Activated CD8-positive, alpha-beta memory T cell treated with anti-CD3 and anti-CD28 coated beads, Interleukin-2, amount 50 U/mL, for 24 hours (primary cell): Measurements from ENCODE around the gene HNRNPCL2.
"Not testable (repeated sequence)": the region's sequence is repeated elsewhere in the genome, so short reads cannot be mapped to it uniquely, and the experiment has no call there.

ENCODE experiments used
- DNase-seq: peaks from one replicate; pipeline ENCODE4 v3.0.0-alpha.2; 2020; ENCODE audit errors: extremely low read depth

HNRNPCL2 gene

DNA sequence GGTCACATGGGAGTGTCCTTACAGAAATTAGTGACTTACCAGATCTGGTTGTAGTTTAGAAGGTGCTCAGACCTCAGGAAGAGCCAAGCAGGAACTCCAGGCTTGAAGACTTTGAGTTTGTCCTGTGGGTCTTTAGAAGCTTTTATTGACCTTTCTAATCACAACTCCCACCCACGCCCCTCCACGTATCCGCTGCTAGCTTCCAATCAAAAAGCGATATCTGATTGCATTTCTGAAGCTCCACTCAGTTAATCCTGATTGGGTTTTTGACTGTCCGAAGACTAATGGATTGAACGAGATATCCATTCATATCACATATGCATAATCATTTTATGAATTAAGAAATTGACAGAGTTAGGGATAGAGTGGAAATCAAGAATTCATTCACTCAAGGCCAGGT lies at the start of gene HNRNPCL2:
Gene HNRNPCL2, minus strand, starts transcription at position 101 of the 400 bp plus-strand sequence. CDS start 454 bp downstream, outside the sequence.
- DNase-seq, result not testable (repeated sequence)

DNA sequence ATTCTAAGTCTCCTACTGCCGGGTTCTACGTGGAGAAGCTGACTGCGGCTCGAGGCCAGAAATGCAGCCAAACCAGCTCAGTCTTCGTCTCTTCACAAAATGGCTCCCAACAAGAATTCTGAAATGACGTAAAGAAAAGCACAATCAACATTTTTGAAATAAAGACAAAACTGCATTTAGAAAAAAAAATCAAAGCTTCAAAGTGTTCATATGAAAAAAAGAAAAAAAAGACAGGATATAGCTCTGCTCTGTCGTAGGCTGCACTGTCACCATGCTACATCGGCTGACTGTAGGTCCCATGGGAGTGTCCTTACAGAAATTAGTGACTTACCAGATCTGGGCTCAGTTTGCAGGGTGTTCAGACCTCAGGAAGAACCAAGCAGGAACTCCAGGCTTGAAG lies 48.9 kb upstream of the HNRNPCL2 start, which contains the start of gene HNRNPCL4:
Gene HNRNPCL4, minus strand, starts transcription at position 101 of the 400 bp plus-strand sequence. CDS start 164 bp downstream, outside the sequence.
- not testable (repeated sequence) for DNase-seq

DNA sequence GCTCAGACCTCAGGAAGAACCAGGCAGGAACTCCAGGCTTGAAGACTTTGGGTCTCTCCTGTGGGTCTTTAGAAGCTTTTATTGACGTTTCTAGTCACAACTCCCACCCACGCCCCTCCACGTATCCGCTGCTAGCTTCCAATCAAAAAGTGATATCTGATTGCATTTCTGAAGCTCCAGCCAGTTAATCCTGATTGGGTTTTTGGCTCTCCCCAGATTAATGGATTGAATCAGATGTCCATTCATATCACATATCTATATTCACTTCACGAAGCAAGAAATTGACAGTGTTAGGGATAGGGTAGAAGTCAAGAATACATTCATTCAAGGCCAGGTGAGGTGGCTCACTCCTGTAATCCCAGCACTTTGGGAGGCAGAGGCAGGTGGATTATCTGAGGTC lies 39.3 kb upstream of the HNRNPCL2 start, which contains the start of gene PRAMEF26:
Gene PRAMEF26, minus strand, starts transcription at position 101 of the 400 bp plus-strand sequence. CDS start 2,914 bp downstream, outside the sequence.
- DNase-seq, result not testable (repeated sequence)

DNA sequence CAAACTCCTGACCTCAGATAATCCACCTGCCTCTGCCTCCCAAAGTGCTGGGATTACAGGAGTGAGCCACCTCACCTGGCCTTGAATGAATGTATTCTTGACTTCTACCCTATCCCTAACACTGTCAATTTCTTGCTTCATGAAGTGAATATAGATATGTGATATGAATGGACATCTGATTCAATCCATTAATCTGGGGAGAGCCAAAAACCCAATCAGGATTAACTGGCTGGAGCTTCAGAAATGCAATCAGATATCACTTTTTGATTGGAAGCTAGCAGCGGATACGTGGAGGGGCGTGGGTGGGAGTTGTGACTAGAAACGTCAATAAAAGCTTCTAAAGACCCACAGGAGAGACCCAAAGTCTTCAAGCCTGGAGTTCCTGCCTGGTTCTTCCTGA lies 46.2 kb downstream of the HNRNPCL2 start, which contains the start of gene PRAMEF25:
Gene PRAMEF25, plus strand, starts transcription at position 301 of the 400 bp plus-strand sequence. CDS start 2,920 bp downstream, outside the sequence.
- DNase-seq, result not testable (repeated sequence)
